HepG2 (cell line): ENCODE results near the gene CCDC117. TPM values are rescaled to one million over a fixed set of nuclear protein-coding genes. Genes with fewer than 3 reads are reported as not detected.

Experiments used
- DDIT3 ChIP-seq: sonication (generic); formaldehyde crosslinking; IDR thresholded peaks from 2 replicates; pipeline ENCODE4 v1.4.0; 2020; ENCODE audit warnings: mild to moderate bottlenecking, missing genetic modification reagents
- ERF ChIP-seq: IDR thresholded peaks from 2 replicates; pipeline ENCODE4 v1.6.1; 2018; ENCODE audit warnings: missing biosample characterization, missing genetic modification reagents
- HES4 ChIP-seq: sonication (generic); formaldehyde crosslinking; IDR thresholded peaks from 2 replicates; pipeline ENCODE4 v1.9.0; 2021; ENCODE audit warnings: mild to moderate bottlenecking, missing genetic modification reagents, borderline replicate concordance
- HNRNPUL1 ChIP-seq: fragments of 200-400 bp; formaldehyde crosslinking; IDR thresholded peaks from 2 replicates; pipeline ENCODE4 v1.6.1; 2017; ENCODE audit warnings: low read depth, mild to moderate bottlenecking, low read length, moderate library complexity
- KDM2A ChIP-seq: sonication (generic); formaldehyde crosslinking; IDR thresholded peaks from 2 replicates; pipeline ENCODE4 v1.4.0; 2020; ENCODE audit warnings: low read depth, missing genetic modification reagents, borderline replicate concordance
- KLF6 ChIP-seq: IDR thresholded peaks from 2 replicates; pipeline ENCODE4 v1.8.0; 2016; ENCODE audit warnings: missing biosample characterization, missing genetic modification reagents
- MXD4 ChIP-seq: IDR thresholded peaks from 2 replicates; pipeline ENCODE4 v1.6.1; 2016; ENCODE audit warnings: mild to moderate bottlenecking, missing biosample characterization, missing genetic modification reagents
- NCOA2 ChIP-seq: sonication (generic); formaldehyde crosslinking; IDR thresholded peaks from 2 replicates; pipeline ENCODE4 v1.8.0; 2022; ENCODE audit warnings: inconsistent platforms
- PRMT3 ChIP-seq: sonication (generic); formaldehyde crosslinking; IDR thresholded peaks from 2 replicates; pipeline ENCODE4 v1.8.1; 2022; ENCODE audit warnings: low read depth, mild to moderate bottlenecking, moderate library complexity, missing genetic modification reagents, borderline replicate concordance
- RNF2 ChIP-seq: fragments of 450-650 bp; conservative IDR thresholded peaks from 2 replicates; pipeline ENCODE4 v1.6.1; 2016; ENCODE audit warnings: low read depth
- RXRB ChIP-seq: IDR thresholded peaks from 2 replicates; pipeline ENCODE4 v1.6.1; 2016; ENCODE audit warnings: borderline replicate concordance, missing genetic modification reagents, missing compliant biosample characterization
- SMAD3 ChIP-seq: sonication (generic); formaldehyde crosslinking; IDR thresholded peaks from 2 replicates; pipeline ENCODE4 v1.4.0; 2020; ENCODE audit warnings: missing genetic modification reagents
- SPEN ChIP-seq: sonication (generic); formaldehyde crosslinking; IDR thresholded peaks from 2 replicates; pipeline ENCODE4 v1.5.1; 2020; ENCODE audit warnings: low read depth, mild to moderate bottlenecking, missing genetic modification reagents
- TBX2 ChIP-seq: sonication (generic); formaldehyde crosslinking; IDR thresholded peaks from 2 replicates; pipeline ENCODE4 v1.5.0; 2020; ENCODE audit warnings: missing genetic modification reagents, mild to moderate bottlenecking, borderline replicate concordance
- ZBTB42 ChIP-seq: sonication (generic); formaldehyde crosslinking; IDR thresholded peaks from 2 replicates; pipeline ENCODE4 v1.5.0; 2020; ENCODE audit warnings: mild to moderate bottlenecking, missing genetic modification reagents
- ZFP1 ChIP-seq: IDR thresholded peaks from 2 replicates; pipeline ENCODE4 v1.6.1; 2016
- ZNF501 ChIP-seq: sonication (generic); formaldehyde crosslinking; IDR thresholded peaks from 2 replicates; pipeline ENCODE4 v1.5.1; 2020; ENCODE audit warnings: mild to moderate bottlenecking, moderate library complexity, missing genetic modification reagents
- ZNF605 ChIP-seq: sonication (generic); formaldehyde crosslinking; IDR thresholded peaks from 2 replicates; pipeline ENCODE4 v1.8.0; 2022; ENCODE audit warnings: mild to moderate bottlenecking, missing genetic modification reagents
- ZNF616 ChIP-seq: sonication (generic); formaldehyde crosslinking; IDR thresholded peaks from 2 replicates; pipeline ENCODE4 v1.5.0; 2020; ENCODE audit warnings: low read depth, mild to moderate bottlenecking, missing genetic modification reagents
- ZNF747 ChIP-seq: sonication (generic); formaldehyde crosslinking; IDR thresholded peaks from 2 replicates; pipeline ENCODE4 v1.8.1; 2023; ENCODE audit warnings: missing genetic modification reagents, mild to moderate bottlenecking, borderline replicate concordance
- polyA plus RNA-seq, 8 experiments: library from polyadenylated mRNA; depleted of rRNA in 3 of 8; stranded (reverse) in 7 of 8; unstranded in 1 of 8; fragments of >200 nt; fragmentation: Illumina TruSeq in 4 of 8; extraction: Trizol in 4 of 8; gene quantifications; 2 replicates each; pipeline versions ENCODE4 v1.2.1 to v1.2.3, GENCODE V29; 2011 to 2016; ENCODE audit warnings: low read depth in 4 of 8, missing spikeins in 1 of 8, mixed read lengths in 1 of 8; ENCODE audit not compliant: insufficient read depth in 1 of 8
- total RNA-seq, 5 experiments: library from RNA; depleted of rRNA; stranded (reverse); fragments of >200 nt; fragmentation: Illumina TruSeq; extraction: Trizol; gene quantifications; 2 replicates each; pipeline ENCODE4 v1.2.3, GENCODE V29; 2016; ENCODE audit warnings: low read depth in 1 of 5
- TF ChIP-seq, protein P1 (sequence below): sonication (generic); formaldehyde crosslinking; IDR thresholded peaks from 2 replicates; pipeline ENCODE4 v1.5.0; 2020; ENCODE audit warnings: missing genetic modification reagents
- TF ChIP-seq, protein P2 (sequence below): sonication (generic); formaldehyde crosslinking; conservative IDR thresholded peaks from 2 replicates; pipeline ENCODE4 v1.8.0; 2022; ENCODE audit warnings: mild to moderate bottlenecking, moderate library complexity, missing genetic modification reagents

Gene CCDC117
- total and polyA plus RNA-seq, 2 of the 13 experiments (the other 11 are each of a cell fraction or from before 2014, with no cell fraction given): 12.6 to 34.2 TPM

DNA sequence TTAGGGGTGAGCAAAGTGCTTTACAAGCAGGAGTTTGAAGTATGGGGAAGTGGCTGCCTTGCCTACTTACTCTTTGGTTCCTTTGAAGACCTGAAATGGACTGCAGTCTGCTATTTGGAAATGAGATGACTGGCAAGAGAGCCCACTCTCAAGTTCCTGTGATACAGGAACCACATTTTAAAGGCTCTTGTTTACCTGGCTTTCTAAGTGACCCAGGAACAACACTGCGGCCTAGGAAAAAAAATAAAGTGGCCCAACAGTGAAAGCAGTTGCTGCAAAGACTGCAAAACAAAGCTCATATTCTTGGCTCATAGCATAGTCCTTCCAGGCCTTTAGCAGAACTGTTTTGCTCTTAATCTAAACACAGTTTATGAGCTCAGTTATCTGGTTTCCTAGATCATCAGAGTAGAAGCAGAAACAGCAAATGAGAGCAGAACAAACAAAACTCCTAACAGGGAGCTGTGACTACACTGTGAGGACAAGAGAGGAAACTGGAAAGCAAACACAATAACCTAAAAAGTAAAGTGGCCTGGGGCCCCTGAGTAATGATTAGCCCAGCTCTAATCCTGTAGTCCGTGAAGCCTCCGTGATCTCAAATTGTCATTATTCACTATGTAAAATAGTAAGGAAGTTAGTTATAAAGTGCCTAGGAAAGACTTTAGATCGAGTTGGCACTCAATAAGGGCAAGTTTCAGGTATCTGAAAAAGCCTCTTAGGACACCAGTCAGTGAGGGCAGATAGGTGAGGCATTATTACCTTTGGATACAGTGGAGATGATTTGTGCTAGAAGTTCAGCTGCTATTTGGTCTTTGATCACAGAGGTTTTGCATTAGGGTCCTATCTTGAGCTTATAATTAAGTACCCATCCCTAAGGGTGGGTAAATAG is 11.5 kb downstream of the CCDC117 start (continued):
- TF ChIP-seq RXRB (CRISPR knock-in tag) (peak; percentile 80; the same call in 1 of the 2 replicates), ZBTB42 (CRISPR knock-in tag) (no peak), SMAD3 (CRISPR knock-in tag) (0 out of 2 replicates have a peak, but pooled peaks have one; percentile 13), TBX2 (CRISPR knock-in tag) (peak; percentile 79), ZNF747 (CRISPR knock-in tag) (0 out of 2 replicates have a peak, but pooled peaks have one; percentile 3), RNF2 (no peak), KLF6 (CRISPR knock-in tag) (peak; percentile 63; the same call in 1 of the 2 replicates), ZFP1 (0 out of 2 replicates have a peak, but pooled peaks have one; percentile 42), ZNF616 (CRISPR knock-in tag) (no peak), ZNF501 (CRISPR knock-in tag) (peak; percentile 2; the same call in 1 of the 2 replicates), PRMT3 (CRISPR knock-in tag) (no peak), HNRNPUL1 (peak; percentile 93), SPEN (CRISPR knock-in tag) (0 out of 2 replicates have a peak, but pooled peaks have one; percentile 25), MXD4 (CRISPR knock-in tag) (no peak), HES4 (CRISPR knock-in tag) (no peak), NCOA2 (CRISPR knock-in tag) (peak; percentile 80; the same call in 1 of the 2 replicates), DDIT3 (no peak), ERF (CRISPR knock-in tag) (peak; percentile 42; the same call in 1 of the 2 replicates), KDM2A (CRISPR knock-in tag) (no peak), ZNF605 (CRISPR knock-in tag) (peak; percentile 50; the same call in 1 of the 2 replicates)
- TF ChIP-seq, protein P1, sequence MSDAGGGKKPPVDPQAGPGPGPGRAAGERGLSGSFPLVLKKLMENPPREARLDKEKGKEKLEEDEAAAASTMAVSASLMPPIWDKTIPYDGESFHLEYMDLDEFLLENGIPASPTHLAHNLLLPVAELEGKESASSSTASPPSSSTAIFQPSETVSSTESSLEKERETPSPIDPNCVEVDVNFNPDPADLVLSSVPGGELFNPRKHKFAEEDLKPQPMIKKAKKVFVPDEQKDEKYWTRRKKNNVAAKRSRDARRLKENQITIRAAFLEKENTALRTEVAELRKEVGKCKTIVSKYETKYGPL: 0 out of 2 replicates have a peak, but pooled peaks have one; percentile 20
- TF ChIP-seq, protein P2, sequence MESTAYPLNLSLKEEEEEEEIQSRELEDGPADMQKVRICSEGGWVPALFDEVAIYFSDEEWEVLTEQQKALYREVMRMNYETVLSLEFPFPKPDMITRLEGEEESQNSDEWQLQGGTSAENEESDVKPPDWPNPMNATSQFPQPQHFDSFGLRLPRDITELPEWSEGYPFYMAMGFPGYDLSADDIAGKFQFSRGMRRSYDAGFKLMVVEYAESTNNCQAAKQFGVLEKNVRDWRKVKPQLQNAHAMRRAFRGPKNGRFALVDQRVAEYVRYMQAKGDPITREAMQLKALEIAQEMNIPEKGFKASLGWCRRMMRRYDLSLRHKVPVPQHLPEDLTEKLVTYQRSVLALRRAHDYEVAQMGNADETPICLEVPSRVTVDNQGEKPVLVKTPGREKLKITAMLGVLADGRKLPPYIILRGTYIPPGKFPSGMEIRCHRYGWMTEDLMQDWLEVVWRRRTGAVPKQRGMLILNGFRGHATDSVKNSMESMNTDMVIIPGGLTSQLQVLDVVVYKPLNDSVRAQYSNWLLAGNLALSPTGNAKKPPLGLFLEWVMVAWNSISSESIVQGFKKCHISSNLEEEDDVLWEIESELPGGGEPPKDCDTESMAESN (CRISPR knock-in tag): 0 out of 2 replicates have a peak, but pooled peaks have one; percentile 22
